IMR-90 (cell line): Measurements from ENCODE around the gene LPGAT1. TPM values are rescaled to one million over a fixed set of nuclear protein-coding genes. Genes with fewer than 3 reads are reported as not detected.

Experiments used
- ATAC-seq: fragments of 200-7000 bp; cut with Tn5 transposase; 2 replicates; pipeline ENCODE4 v1.9.1; 2020; ENCODE audit warnings: low read depth, mild to moderate bottlenecking, moderate library complexity
- BruUV-seq: library from RNA; stranded (reverse); fragments of 400-500 nt; replicated peaks from 2 replicates; lab custom pipeline; 2021; lab: Mats Ljungman, UMichigan
- CTCF ChIA-PET: fragments of 300-600 bp; formaldehyde crosslinking; extraction: SDS; loops from one replicate; lab custom pipeline; 2021; ENCODE audit warnings: antibody characterized with exemption; lab: Yijun Ruan, JAX
- POLR2A ChIA-PET: fragments of 300-600 bp; sonication (Branson Sonifier 250); formaldehyde crosslinking; loops from one replicate; lab custom pipeline; 2022; ENCODE audit warnings: antibody characterized with exemption; ENCODE audit not compliant: unreplicated experiment; lab: Charles Lee
- DNase-seq: peaks from one replicate; pipeline ENCODE4 v3.0.0; 2013
- H2AFZ ChIP-seq: replicated peaks from 2 replicates; pipeline ENCODE3; 2013; ENCODE audit warnings: low read length, mild to moderate bottlenecking; ENCODE audit not compliant: poor library complexity
- H2AK5ac ChIP-seq: 2 replicates; pipeline ENCODE4 v1.6.1; 2013; ENCODE audit warnings: low read depth, low read length, inconsistent platforms
- H2AK9ac ChIP-seq: replicated peaks from 2 replicates; pipeline ENCODE3; 2013; ENCODE audit warnings: mild to moderate bottlenecking, low read depth, low read length, moderate library complexity; ENCODE audit not compliant: poor library complexity
- H2BK120ac ChIP-seq: 2 replicates; pipeline ENCODE4 v1.6.1; 2013; ENCODE audit warnings: low read depth, low read length, inconsistent platforms
- H2BK15ac ChIP-seq: 3 replicates; pipeline ENCODE4 v1.6.1; 2013; ENCODE audit warnings: low read depth, low read length, inconsistent platforms
- H2BK20ac ChIP-seq: 2 replicates; pipeline ENCODE4 v1.6.1; 2013; ENCODE audit warnings: low read depth, mild to moderate bottlenecking, inconsistent platforms, low read length, moderate library complexity
- H2BK5ac ChIP-seq: 2 replicates; pipeline ENCODE4 v1.6.1; 2013; ENCODE audit warnings: mild to moderate bottlenecking, low read depth, low read length, inconsistent platforms; ENCODE audit not compliant: poor library complexity, severe bottlenecking
- H3K14ac ChIP-seq: replicated peaks from 2 replicates; pipeline ENCODE4 v1.6.1; 2013; ENCODE audit warnings: low read depth, low read length, inconsistent platforms
- H3K18ac ChIP-seq: 2 replicates; pipeline ENCODE4 v1.6.1; 2013; ENCODE audit warnings: low read depth, low read length, control low read depth
- H3K23ac ChIP-seq: 2 replicates; pipeline ENCODE4 v1.6.1; 2013; ENCODE audit warnings: low read depth, low read length, inconsistent platforms
- H3K27ac ChIP-seq: 2 replicates; pipeline ENCODE4 v1.5.1; 2013; ENCODE audit warnings: mild to moderate bottlenecking, control low read depth, low read length; ENCODE audit not compliant: insufficient read depth
- H3K27me3 ChIP-seq: 2 replicates; pipeline ENCODE4 v1.6.1; 2013; ENCODE audit warnings: low read length; ENCODE audit not compliant: control insufficient read depth, insufficient read depth
- H3K36me3 ChIP-seq: 2 replicates; pipeline ENCODE4 v1.6.1; 2013; ENCODE audit warnings: low read length, mixed read lengths; ENCODE audit not compliant: control insufficient read depth, insufficient read depth
- H3K4ac ChIP-seq: 2 replicates; pipeline ENCODE4 v1.6.1; 2013; ENCODE audit warnings: low read depth, low read length, inconsistent platforms
- H3K4me1 ChIP-seq: 2 replicates; pipeline ENCODE4 v1.6.1; 2013; ENCODE audit warnings: low read length, mixed read lengths; ENCODE audit not compliant: control insufficient read depth, insufficient read depth
- H3K4me2 ChIP-seq: 2 replicates; pipeline ENCODE4 v1.6.1; 2013; ENCODE audit warnings: low read depth, mild to moderate bottlenecking, control low read depth, low read length, moderate library complexity
- H3K4me3 ChIP-seq: 2 replicates; pipeline ENCODE4 v1.5.1; 2013; ENCODE audit warnings: low read depth, mild to moderate bottlenecking, control low read depth, low read length, moderate library complexity; ENCODE audit not compliant: insufficient read depth
- H3K56ac ChIP-seq: 2 replicates; pipeline ENCODE4 v1.6.1; 2013; ENCODE audit warnings: low read length, inconsistent platforms; ENCODE audit not compliant: insufficient read depth; ENCODE audit errors: extremely low read depth
- H3K79me1 ChIP-seq, 2 experiments: 2 replicates each; pipeline ENCODE4 v1.6.1; 2013; ENCODE audit warnings: low read length in 2 of 2, inconsistent platforms in 1 of 2, low read depth in 1 of 2
- H3K9ac ChIP-seq: 2 replicates; pipeline ENCODE4 v1.6.1; 2013; ENCODE audit warnings: low read depth, low read length, control low read depth
- H3K9me1 ChIP-seq: 2 replicates; pipeline ENCODE4 v1.6.1; 2013; ENCODE audit warnings: low read length, inconsistent platforms; ENCODE audit not compliant: insufficient read depth
- H3K9me3 ChIP-seq: 2 replicates; pipeline ENCODE4 v1.6.1; 2013; ENCODE audit warnings: low read length; ENCODE audit not compliant: control insufficient read depth, insufficient read depth
- H4K20me1 ChIP-seq: 2 replicates; pipeline ENCODE4 v1.6.1; 2013; ENCODE audit warnings: low read length, inconsistent platforms; ENCODE audit not compliant: insufficient read depth
- H4K5ac ChIP-seq: 2 replicates; pipeline ENCODE4 v1.6.1; 2013; ENCODE audit warnings: mild to moderate bottlenecking, low read depth, low read length, control low read depth
- H4K8ac ChIP-seq, 2 experiments: 2 replicates each; pipeline ENCODE4 v1.6.1; 2013; ENCODE audit warnings: low read depth in 2 of 2, low read length in 2 of 2, control low read depth in 1 of 2, inconsistent platforms in 1 of 2
- H4K91ac ChIP-seq: 2 replicates; pipeline ENCODE4 v1.6.1; 2013; ENCODE audit warnings: low read depth, low read length, inconsistent platforms; ENCODE audit not compliant: insufficient read depth
- BHLHE40 ChIP-seq: fragments of 150-350 bp; IDR thresholded peaks from 2 replicates; pipeline ENCODE4 v1.6.1; 2016; ENCODE audit warnings: mild to moderate bottlenecking, low read depth, low read length
- CEBPB ChIP-seq: IDR thresholded peaks from 2 replicates; pipeline ENCODE4 v1.6.1; 2012; ENCODE audit warnings: low read depth, low read length, improper control_type of control experiment
- CHD1 ChIP-seq: IDR thresholded peaks from 2 replicates; pipeline ENCODE4 v1.6.1; 2012; ENCODE audit warnings: low read depth, low read length, improper control_type of control experiment
- CTCF ChIP-seq: conservative IDR thresholded peaks from 2 replicates; pipeline ENCODE4 v1.5.1; 2012; ENCODE audit warnings: mild to moderate bottlenecking, low read depth, low read length, improper control_type of control experiment
- MAFK ChIP-seq: IDR thresholded peaks from 2 replicates; pipeline ENCODE4 v1.6.1; 2012; ENCODE audit warnings: low read depth, low read length, improper control_type of control experiment
- MAZ ChIP-seq: IDR thresholded peaks from 2 replicates; pipeline ENCODE4 v1.6.1; 2012; ENCODE audit warnings: low read depth, mild to moderate bottlenecking, low read length, improper control_type of control experiment, moderate library complexity, borderline replicate concordance
- MXI1 ChIP-seq: IDR thresholded peaks from 2 replicates; pipeline ENCODE4 v1.6.1; 2012; ENCODE audit warnings: low read depth, mild to moderate bottlenecking, low read length, moderate library complexity, borderline replicate concordance
- NFE2L2 ChIP-seq: fragments of 150-350 bp; IDR thresholded peaks from 2 replicates; pipeline ENCODE4 v1.6.1; 2016; ENCODE audit warnings: low read depth, mild to moderate bottlenecking, low read length
- POLR2A ChIP-seq: IDR thresholded peaks from 2 replicates; pipeline ENCODE4 v1.6.1; 2012; ENCODE audit warnings: mild to moderate bottlenecking, low read depth, low read length
- RAD21 ChIP-seq: IDR thresholded peaks from 2 replicates; pipeline ENCODE4 v1.6.1; 2012; ENCODE audit warnings: low read length, improper control_type of control experiment
- RCOR1 ChIP-seq: IDR thresholded peaks from 2 replicates; pipeline ENCODE4 v1.6.1; 2012; ENCODE audit warnings: mild to moderate bottlenecking, low read length, improper control_type of control experiment; ENCODE audit not compliant: insufficient replicate concordance
- RFX5 ChIP-seq: IDR thresholded peaks from 2 replicates; pipeline ENCODE4 v1.8.0; 2012; ENCODE audit warnings: low read depth, mild to moderate bottlenecking, low read length, moderate library complexity
- SMC3 ChIP-seq: fragments of 150-350 bp; IDR thresholded peaks from 2 replicates; pipeline ENCODE4 v1.6.1; 2016; ENCODE audit warnings: low read depth, mild to moderate bottlenecking, antibody characterized with exemption, low read length, moderate library complexity
- WGBS, 2 experiments: methylation state at CpG; one replicate each; pipeline versions ENCODE4 v1.1.5 to v1.1.7; 2013; ENCODE audit warnings: missing lambda C conversion rate in 2 of 2; ENCODE audit not compliant: insufficient read length in 1 of 2; ENCODE audit errors: extremely low coverage in 2 of 2; 5-methylcytosine and 5-hydroxymethylcytosine counted together
- dilution Hi-C: fragments of 300-500 bp; cut with HindIII; formaldehyde crosslinking; loops from one replicate; pipeline ENCODE4 v1.14.3; 2018; ENCODE audit warnings: low sequenced_read_pairs; ENCODE audit not compliant: unreplicated experiment
- in situ Hi-C: fragments of 300-500 bp; cut with MboI; formaldehyde crosslinking; loops from 3 replicates; pipeline ENCODE4 v1.14.3; 2019; ENCODE audit warnings: low sequenced_read_pairs, inconsistent platforms, mixed read lengths
- intact Hi-C: fragments of 100-400 bp; cut with micrococcal nuclease; formaldehyde crosslinking; loops from 2 replicates; pipeline ENCODE4 v1.10.0; 2022
- polyA plus RNA-seq, 3 experiments: library from polyadenylated mRNA; depleted of rRNA; stranded (reverse); fragments of >200 nt; gene quantifications; 2 replicates each; pipeline ENCODE4 v1.2.3, GENCODE V29; 2012; ENCODE audit warnings: low replicate concordance in 1 of 3
- total RNA-seq: library from RNA; depleted of rRNA; stranded (reverse); fragments of >200 nt; gene quantifications from 2 replicates; pipeline ENCODE4 v1.2.3, GENCODE V29; 2012
- TF ChIP-seq, protein P1 (sequence below): fragments of 150-350 bp; IDR thresholded peaks from 2 replicates; pipeline ENCODE4 v1.6.1; 2016; ENCODE audit warnings: low read depth, mild to moderate bottlenecking, low read length, moderate library complexity, borderline replicate concordance
- TF ChIP-seq, protein P2 (sequence below): fragments of 150-350 bp; IDR thresholded peaks from 2 replicates; pipeline ENCODE4 v1.6.1; 2017; ENCODE audit warnings: mild to moderate bottlenecking, antibody characterized with exemption, low read length, low read depth

LPGAT1 gene
- total and polyA plus RNA-seq, 2 of the 4 experiments (the other 2 are of a cell fraction): 6.7 to 13.6 TPM

DNA sequence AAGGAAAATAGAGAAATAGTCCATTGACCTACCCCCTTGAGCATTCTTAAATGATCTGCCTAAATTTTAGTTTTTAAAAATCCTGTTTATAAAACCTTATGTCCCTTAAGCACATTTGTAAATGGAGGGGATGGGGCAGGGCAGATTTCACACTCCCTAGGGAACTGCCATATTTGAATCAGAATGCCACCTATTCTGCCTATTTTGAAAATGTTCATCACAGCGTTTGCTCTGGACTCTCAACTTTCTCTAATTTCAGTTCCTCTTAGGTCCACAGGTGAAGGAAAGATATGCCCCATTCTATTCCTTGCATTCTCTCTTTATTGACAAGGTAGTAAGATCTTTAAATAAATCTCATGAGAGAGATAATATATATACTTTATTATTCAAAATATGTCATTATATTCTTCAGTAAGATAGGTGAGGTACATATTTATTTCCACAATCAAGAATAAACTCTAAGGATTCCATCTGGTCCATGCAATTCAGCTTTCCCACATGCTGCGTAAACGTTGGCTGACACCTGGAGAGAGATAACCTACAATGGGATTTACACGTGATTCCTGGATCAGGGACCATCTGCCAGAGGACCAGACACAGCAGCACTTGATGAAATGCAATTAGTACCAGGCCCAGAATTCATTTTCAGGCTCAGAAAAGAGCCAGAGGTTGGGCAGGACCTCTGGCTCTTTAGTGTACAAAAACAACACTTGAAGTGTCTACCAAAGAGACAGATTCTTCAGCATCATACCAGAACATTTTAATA, 1.2 kb upstream of the LPGAT1 start:
- dilution Hi-C loops: no loop called here
- intact Hi-C loops: loop anchor here (5.0 kb wide), 1 partner anchor 201 kb away; no protein-coding TSS in a partner anchor
- H3K14ac ChIP-seq: no peak overlapping the region
- no peak overlapping the region for H3K27ac ChIP-seq
- H4K20me1 ChIP-seq: 0 out of 2 replicates have a peak, but pooled peaks cover 7% of the 10 kb centered on the region
- H3K18ac ChIP-seq: no peak overlapping the region
- no peak overlapping the region for H3K9ac ChIP-seq
- BruUV-seq: no TSS peak
- H3K9me1 ChIP-seq: no peaks in the 10 kb centered on the region
- no peak overlapping the region for H3K4me3 ChIP-seq
- H3K4me2 ChIP-seq: no peak overlapping the region
- no peak overlapping the region; the same call in 1 of the 2 replicates for H4K91ac ChIP-seq
- no peaks in the 10 kb centered on the region; the same call in 1 of the 2 replicates for H3K36me3 ChIP-seq
- H3K27me3 ChIP-seq: no peaks in the 10 kb centered on the region
- no peak overlapping the region for H2AK5ac ChIP-seq
- H4K8ac ChIP-seq: no peak overlapping the region
- H3K4me1 ChIP-seq: peaks cover 9% of the 10 kb centered on the region
- peaks cover 10 to 15% of the 10 kb centered on the region in 2 experiments; a peak in 3 of 4 replicates for H3K79me1 ChIP-seq
- H2BK15ac ChIP-seq: no peak overlapping the region
- H2BK5ac ChIP-seq: no peak overlapping the region
- H3K23ac ChIP-seq: no peak overlapping the region
- H2BK20ac ChIP-seq: no peak overlapping the region
- ChIA-PET POLR2A (no interaction called here), CTCF (no interaction called here)
- ATAC-seq (no peak), DNase-seq (no peak)
- no peaks in the 10 kb centered on the region for H3K9me3 ChIP-seq
- H3K56ac ChIP-seq: no peak overlapping the region
- H2BK120ac ChIP-seq: no peak overlapping the region
- in situ Hi-C loops: no loop called here
- WGBS, 2 experiments: 44% methylated on average over 1 of the region's 4 CpGs; no CpG with 5 or more reads in 1 of the 2 experiments
- H2AK9ac ChIP-seq: no peak overlapping the region
- no peak overlapping the region for H2AFZ ChIP-seq
- H4K5ac ChIP-seq: no peak overlapping the region
- no peak overlapping the region for H3K4ac ChIP-seq
- TF ChIP-seq CEBPB (no peak), CHD1 (no peak), MAZ (no peak), MXI1 (no peak), SMC3 (no peak), CTCF (no peak), RAD21 (no peak), MAFK (no peak), POLR2A (no peak), RFX5 (no peak), BHLHE40 (no peak), RCOR1 (no peak), NFE2L2 (no peak)
- TF ChIP-seq, protein P1, sequence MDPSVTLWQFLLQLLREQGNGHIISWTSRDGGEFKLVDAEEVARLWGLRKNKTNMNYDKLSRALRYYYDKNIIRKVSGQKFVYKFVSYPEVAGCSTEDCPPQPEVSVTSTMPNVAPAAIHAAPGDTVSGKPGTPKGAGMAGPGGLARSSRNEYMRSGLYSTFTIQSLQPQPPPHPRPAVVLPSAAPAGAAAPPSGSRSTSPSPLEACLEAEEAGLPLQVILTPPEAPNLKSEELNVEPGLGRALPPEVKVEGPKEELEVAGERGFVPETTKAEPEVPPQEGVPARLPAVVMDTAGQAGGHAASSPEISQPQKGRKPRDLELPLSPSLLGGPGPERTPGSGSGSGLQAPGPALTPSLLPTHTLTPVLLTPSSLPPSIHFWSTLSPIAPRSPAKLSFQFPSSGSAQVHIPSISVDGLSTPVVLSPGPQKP: no peak
- TF ChIP-seq, protein P2, sequence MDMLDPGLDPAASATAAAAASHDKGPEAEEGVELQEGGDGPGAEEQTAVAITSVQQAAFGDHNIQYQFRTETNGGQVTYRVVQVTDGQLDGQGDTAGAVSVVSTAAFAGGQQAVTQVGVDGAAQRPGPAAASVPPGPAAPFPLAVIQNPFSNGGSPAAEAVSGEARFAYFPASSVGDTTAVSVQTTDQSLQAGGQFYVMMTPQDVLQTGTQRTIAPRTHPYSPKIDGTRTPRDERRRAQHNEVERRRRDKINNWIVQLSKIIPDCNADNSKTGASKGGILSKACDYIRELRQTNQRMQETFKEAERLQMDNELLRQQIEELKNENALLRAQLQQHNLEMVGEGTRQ: no peak
